ENCODE data around the gene EFCAB5. TPM values are rescaled to one million over a fixed set of nuclear protein-coding genes. Genes with fewer than 3 reads are reported as not detected.
"Not testable (repeated sequence)": the region's sequence is repeated elsewhere in the genome, so short reads cannot be mapped to it uniquely, and the experiment has no call there.

EFCAB5 gene
- 0.99 TPM for total RNA-seq

GRCh38 chr17:29941334-29941733 lies at the start of gene EFCAB5:
EFCAB5 (plus strand) TSS chr17:29941634; CDS start chr17:29941797, 163 bp downstream.
- no peak for DNase-seq

DNA sequence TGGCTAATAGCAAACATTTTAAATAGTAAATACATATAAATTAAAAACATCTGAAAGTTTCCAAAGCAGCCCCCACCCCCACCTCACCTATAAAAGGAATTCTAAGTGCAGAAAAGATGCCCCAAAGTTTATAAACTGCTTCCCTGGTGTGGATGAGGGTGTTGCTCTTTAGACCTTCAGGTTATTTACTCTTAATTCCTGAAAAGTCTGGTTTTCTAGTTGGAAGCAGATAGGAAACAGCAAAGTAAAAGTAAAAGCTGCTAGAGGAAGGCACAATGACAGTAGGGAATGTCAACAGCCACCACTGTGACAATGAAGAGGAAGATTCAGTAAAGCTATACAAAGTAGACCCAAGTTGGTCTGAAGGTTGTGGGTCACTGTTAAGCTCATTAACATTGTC lies 49.2 kb upstream of the EFCAB5 start:
- no peak for DNase-seq

DNA sequence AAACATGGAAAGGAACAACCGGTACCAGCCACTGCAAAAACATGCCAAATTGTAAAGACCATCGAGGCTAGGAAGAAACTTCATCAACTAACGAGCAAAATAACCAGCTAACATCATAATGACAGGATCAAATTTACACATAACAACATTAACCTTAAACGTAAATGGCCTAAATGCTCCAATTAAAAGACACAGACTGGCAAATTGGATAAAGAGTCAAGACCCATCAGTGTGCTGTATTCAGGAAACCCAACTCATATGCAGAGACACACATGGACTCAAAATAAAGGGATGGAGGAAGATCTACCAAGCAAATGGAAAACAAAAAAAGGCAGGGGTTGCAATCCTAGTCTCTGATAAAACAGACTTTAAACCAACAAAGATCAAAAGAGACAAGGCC lies 44.3 kb upstream of the EFCAB5 start:
- DNase-seq = not testable (repeated sequence)

DNA sequence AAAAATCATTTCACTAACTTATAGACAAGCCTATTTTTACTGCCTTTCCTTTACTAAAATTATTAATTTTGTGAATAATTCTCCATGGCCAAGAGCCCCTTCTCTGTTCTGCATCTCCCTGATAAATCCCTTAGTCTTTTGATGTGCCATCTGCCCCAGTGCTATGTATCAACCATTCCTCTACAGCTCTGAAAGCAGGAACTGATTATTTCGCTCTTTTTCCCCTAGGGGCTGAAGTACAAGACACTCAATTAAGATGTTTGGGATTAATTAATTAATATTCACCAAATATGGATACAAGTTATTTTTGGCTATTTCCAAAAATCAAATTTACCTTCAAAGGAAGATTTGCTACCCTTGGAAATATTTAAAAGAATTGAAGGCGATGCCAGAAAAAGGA lies 38.0 kb upstream of the EFCAB5 start:
- DNase-seq = no peak

DNA sequence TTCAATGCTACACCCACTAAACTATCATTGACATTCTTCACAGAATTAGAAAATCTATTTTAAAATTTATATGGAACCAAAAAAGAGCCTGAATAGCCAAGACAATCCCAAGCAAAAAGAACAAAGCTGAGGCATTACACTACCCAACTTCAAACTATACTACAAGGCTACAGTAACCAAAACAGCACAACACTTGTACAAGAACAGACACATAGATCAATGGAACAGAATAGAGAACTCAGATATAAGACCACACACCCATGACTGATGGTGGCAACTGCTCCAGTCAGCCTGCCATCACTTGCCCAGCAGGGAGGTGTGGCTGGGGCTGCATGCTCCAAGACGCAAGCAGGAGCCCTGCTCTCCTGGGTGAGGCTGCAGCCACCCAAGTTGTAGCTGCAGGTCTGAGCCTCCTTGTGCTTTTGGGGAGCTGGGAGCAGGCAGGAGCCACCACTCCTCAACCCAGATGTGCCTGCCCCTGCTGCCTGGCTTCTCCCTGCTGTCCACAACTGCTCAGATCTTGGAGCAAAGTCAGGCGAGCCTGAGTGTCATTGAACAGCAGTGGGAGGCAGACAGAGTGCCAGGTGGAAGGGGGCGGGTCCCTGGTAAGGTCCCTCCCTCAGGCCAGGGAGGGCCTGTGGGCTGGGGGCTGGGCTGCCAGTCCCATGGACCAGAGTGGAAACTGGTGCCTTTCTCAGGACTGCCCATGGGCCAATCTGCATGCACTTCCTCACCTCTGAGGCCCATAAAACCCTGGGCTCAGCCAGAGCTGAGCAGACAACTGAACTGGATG lies 36.2 kb upstream of the EFCAB5 start:
- no peak for DNase-seq

GRCh38 chr17:29905879-29906167 lies 35.6 kb upstream of the EFCAB5 start:
- DNase-seq = no peak

GRCh38 chr17:29906969-29907368 lies 34.5 kb upstream of the EFCAB5 start:
- DNase-seq = no peak

DNA sequence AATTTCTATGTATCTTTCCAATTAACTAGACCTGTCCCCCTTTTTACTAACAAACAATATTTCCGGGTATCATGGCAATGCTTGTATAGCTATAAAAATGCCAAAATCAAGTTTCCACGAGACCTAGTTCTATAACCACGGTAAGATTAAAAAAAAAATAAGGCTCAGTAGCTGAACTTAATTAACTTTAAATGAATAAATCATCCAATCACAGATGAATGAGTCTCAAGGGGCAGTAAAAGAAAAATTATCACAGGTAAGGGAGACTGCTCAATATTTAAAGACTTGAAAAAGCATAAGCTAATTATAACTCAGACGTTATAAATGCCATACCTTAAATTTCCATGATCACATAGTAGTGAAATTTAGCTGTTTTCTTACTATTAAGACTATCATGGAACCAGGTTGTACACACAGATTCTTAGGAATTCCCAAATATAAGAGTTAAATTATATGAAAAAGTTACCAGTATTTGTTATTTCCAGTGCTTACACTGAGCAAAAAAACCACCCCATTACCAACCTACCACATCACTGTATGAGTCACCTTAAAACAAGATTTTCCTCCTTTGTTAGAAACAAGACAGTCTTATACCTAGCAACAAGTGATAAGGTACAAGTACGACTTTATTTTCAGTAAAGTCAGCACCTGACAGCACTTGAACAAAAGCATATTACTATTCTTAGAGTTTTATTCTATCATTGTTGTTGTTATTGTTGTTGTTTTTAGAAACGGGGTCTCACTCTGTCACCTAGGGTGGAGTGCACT lies 32.0 kb upstream of the EFCAB5 start:
- no peak for DNase-seq

- no peak for DNase-seq
These were observed 29.7 kb upstream of the EFCAB5 start for GRCh38 chr17:29911641-29912177.

DNA sequence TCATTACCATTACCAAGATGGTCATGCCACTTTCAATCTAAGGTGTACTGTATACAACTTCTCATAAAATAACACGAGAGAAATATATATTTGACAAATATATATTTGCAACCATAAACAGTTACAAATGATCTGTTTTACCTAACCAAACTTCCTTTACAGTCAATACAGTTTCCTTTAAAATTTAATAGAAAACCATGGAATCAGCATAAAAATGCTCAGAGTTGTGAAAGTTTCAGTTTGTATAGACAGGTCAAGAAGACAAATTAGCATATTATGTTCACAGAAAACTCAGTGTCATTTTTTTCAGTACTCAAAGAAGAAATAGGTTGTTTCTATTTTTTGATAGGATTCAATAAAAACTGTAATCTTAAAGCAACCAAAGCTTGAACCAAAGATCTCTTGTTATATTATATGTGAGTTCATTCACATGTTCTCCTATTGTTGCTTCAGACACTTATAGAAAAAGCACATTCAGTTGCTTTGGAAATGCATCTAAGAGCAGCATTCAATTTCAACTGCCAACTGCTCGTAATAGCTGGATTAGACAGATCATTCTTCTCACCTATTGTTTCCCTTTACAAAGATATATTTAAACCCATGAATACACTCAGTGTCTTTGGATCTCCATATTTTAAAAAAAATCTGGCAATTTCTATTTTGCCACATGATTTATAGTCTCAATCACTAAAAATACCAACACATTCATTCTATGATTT lies 26.5 kb upstream of the EFCAB5 start:
- no peak for DNase-seq

GRCh38 chr17:29918016-29918415 lies 23.4 kb upstream of the EFCAB5 start:
- no peak for DNase-seq

DNA sequence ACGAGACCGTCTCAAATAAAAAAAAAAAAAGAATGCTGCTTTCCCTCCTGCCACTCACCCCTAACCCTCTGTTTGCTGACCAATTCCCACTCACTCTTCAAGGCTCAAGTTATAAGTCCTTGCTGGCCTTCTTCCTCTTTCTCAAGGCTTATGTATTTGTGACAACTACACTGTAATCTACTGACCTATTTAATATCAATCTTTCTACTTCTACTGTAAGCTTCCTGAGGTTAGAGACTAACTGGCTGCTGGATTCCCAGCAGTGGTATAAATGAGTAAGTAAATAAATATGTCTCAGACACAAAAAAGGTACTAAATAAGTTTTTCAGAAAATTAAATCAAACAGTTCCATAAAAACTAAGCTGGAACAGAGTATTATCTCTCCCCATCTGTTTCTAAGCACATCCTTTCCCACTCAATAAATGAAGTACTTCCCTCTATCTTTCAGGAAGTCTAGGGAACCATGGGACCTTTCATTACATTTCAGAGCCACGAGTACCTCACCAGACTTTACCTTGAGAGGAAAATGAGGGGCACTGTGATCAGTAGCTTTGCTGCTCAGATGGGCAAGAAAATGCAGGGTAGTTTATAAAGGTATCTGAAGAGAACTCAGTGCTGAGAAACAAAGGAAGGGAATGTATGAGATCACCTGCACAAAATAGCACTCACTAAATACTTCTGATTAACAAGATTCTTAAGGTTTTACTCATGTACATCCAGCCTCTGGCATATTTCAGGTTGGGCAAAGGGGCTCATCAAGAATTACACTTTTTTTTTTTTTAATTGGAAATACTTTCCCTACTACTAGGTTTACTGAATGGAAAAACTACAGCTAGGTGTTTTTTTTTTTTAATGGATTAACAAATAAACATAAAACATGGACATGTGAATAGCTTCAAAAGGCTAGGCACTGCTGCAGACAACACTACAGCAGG lies 22.2 kb upstream of the EFCAB5 start:
- DNase-seq = no peak

- no peak for DNase-seq
These were observed 16.6 kb upstream of the EFCAB5 start for GRCh38 chr17:29924786-29925185.

DNA sequence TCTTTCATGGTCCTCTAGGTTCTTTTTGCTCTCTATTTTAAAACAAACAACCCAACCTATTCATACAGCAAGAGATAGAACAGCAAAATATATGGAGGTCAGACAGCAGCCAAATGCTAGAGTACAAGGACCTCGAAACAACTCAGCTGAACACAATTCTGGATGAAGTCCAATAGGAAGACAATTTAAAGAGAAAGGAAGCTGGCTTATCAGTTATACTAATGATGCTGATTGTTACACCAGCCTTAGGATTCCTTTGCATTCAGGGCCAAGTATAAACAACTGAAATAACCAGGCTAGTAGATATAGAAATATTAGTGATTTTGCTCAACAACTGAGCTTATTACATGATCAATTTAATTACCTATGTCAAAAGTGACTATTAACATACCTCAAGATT lies 13.9 kb upstream of the EFCAB5 start:
- DNase-seq = no peak

GRCh38 chr17:29929006-29929532 lies 12.4 kb upstream of the EFCAB5 start:
- DNase-seq = peak; percentile 15

- peak; percentile 51 for DNase-seq
These were observed 11.7 kb upstream of the EFCAB5 start, which contains the start of gene SSH2 for GRCh38 chr17:29929533-29930408. SSH2 (minus strand) TSS chr17:29930228; CDS start chr17:29930000, 228 bp downstream.

DNA sequence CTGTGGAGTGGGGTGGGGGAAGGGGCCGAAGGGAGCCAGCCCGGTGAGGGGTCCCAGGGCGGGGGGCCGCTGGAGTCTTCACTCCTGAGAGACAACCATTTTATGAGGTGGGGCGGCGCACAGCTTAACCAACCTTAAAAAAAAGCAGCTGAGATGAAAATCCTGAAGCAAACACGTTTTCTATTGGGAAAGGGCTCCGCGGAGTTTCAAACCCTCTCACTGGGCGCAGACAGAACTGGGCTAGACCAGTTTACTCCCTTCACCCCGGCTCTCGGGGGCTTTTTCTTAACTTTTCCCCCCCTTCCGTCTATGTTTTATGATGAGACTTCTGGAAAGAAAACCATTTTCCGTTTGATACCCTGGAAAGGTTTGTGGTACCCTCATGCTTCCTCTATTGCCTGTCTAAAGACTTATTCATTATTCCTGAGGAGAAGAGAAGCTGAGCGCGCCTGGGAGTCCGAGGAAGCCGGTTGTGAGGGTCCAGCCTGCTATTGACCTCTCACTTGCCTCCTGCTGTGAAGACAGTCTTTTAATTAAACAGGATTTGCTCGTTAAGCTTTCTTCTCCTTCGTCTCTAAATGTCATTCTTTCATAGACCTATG lies 10.9 kb upstream of the EFCAB5 start:
- peak; percentile 51 for DNase-seq

DNA sequence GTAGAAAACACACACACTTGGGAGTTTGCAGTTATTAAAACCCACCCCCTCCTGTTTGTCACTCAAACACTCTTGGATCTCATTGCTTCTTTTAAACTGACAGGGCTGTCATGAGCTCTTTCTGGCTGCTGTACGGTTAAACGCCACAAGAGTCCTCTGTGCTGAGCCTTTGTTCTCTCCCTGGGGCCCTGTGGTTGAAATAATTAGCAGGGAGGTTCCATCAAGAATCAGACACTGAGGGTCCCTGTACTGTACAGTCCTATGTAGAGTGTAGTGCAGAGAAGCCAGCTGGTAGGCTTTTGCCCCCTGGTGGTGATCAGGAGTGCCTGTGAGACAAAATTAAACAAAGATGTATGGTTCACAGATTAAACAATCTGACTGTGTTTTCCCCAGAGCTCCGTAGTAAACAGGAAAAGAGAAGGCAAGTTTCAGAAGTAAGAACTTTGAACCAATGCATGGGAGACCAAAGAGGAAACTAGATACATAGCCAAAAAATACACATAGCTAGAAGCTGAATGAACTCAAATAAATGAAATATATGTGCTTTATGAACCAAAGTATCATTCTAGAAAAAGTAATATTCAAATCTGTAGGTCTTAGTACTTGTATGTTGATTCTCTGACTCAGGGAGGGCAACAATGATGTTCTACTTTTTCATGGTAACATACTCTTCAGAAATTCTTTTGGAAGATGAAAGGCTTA lies 10.1 kb upstream of the EFCAB5 start:
- DNase-seq = peak; percentile 93

DNA sequence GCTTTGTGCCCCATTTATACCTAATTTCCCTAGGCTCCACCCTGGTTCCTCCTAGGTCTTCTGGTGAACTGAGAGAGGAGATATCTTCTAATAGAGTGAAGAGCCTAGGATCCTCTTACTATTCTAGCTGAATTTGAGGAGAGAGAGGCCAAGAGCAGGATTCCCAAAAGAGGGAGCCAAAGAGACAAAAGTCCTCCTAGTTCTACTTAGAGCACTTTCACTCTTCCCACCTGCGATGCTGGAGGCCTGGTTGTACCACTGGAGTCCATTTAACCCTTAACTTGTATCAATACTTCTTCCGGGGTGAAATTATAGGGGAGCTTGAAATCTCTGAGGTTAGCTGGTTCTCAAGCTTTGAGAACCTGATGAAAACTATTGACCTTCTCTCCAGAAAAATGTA lies 8.1 kb upstream of the EFCAB5 start:
- no peak for DNase-seq

All from skin of body (tissue), 2 donors.